ENCODE data around the gene PIGK. TPM values are rescaled to one million over a fixed set of nuclear protein-coding genes. Genes with fewer than 3 reads are reported as not detected.

PIGK gene
- total and polyA plus RNA-seq, 10 of the 15 experiments (the other 5 are each of a cell fraction or from before 2014, with no cell fraction given) = 9.1 to 27.4 (median 16.9) TPM

DNA sequence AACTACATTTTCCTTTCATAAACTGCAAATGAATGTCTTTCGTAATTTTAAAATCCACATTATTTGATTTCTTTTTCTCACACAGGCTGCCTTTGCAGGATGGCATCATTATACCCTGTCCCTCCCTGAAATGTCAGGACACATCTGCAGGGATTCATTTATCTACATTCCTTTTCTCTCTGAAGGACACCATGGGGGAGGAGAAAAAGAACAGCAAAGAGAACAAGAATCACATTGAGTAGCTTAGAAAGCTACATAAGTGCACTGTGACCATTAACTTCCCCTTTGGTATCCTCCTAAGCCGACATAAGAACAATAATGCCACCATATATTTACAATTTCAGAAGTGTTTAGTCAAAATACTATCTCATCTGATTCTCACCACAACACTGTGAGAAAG is 129.5 kb downstream of the PIGK start:
- TF ChIP-seq HDAC2 (IDR thresholded peaks at IDR 0.05) = no peak
- SMC1A ChIA-PET (ENCODE audit: uncharacterized antibody, unreplicated experiment) = no interaction called here
- Histone ChIP-seq H3K27me3 (replicated peaks in 1 of 2; ENCODE audit: control insufficient read depth in 2 of 2, insufficient read depth in 2 of 2, low read length in 1 of 2) (no peaks in the 10 kb centered on the region), H3K27ac (ENCODE audit: control insufficient read depth, insufficient read depth) (no peak overlapping the region), H3K79me2 (ENCODE audit: control insufficient read depth, insufficient read depth, low read length) (no peaks in the 10 kb centered on the region), H3K4me2 (ENCODE audit: control insufficient read depth, insufficient read depth) (no peak overlapping the region), H3K4me1 (ENCODE audit: control insufficient read depth, insufficient read depth, low read length) (no peaks in the 10 kb centered on the region), H3K9me3 (replicated peaks; ENCODE audit: control insufficient read depth, insufficient read depth, low read length) (no peaks in the 10 kb centered on the region), H3K9ac (ENCODE audit: control insufficient read depth, insufficient read depth, low read length) (no peak overlapping the region), H4K20me1 (ENCODE audit: control insufficient read depth, insufficient read depth) (no peaks in the 10 kb centered on the region), H3K36me3 (ENCODE audit: control insufficient read depth in 2 of 2, insufficient read depth in 2 of 2, low read length in 1 of 2) (no peaks in the 10 kb centered on the region), H3K4me3 (no peak overlapping the region), H2AFZ (ENCODE audit: control insufficient read depth, low read depth, low read length) (no peak overlapping the region)
- no TSS peak for BruUV-seq (replicated peaks)
- no peak for FAIRE-seq
- DNase-seq (ENCODE audit: low read depth, low spot score) = no peak
- 18% methylated on average over 2 of the region's 2 CpGs for WGBS (ENCODE audit: insufficient coverage, insufficient replicate concordance, low lambda C conversion rate, missing lambda C conversion rate)
- in situ Hi-C loops (cut with MboI) (no loop called here), intact Hi-C loops (cut with micrococcal nuclease; ENCODE audit: unreplicated experiment) (no loop called here)
- POLR2A ChIA-PET = interaction anchor here (0.6 kb wide), 1 partner anchor 1956 kb away, joined by 6 read pairs; the partner anchor contains the start of gene LHX8
- ATAC-seq = no peak
- CTCF ChIA-PET = interaction anchor here (0.6 to 0.8 kb wide), 2 partner anchors 32 to 944 kb away, joined by 3 read pairs; no protein-coding TSS in a partner anchor
- RAD21 ChIA-PET (ENCODE audit: unreplicated experiment) = no interaction called here

- no TSS peak for BruUV-seq (replicated peaks)
- CTCF ChIA-PET = interaction anchor here (0.7 kb wide), 1 partner anchor 528 kb away, joined by 3 read pairs; no protein-coding TSS in a partner anchor
Measured at GRCh38 chr1:77085109-77085508, 134.1 kb downstream of the PIGK start.

More at GRCh38 chr1:77085109-77085508, 134.1 kb downstream of the PIGK start:
- H3K9me3 ChIP-seq (replicated peaks; ENCODE audit: control insufficient read depth, insufficient read depth, low read length) = no peaks in the 10 kb centered on the region
- H3K9ac ChIP-seq (ENCODE audit: control insufficient read depth, insufficient read depth, low read length) = no peak overlapping the region
- H3K27ac ChIP-seq (ENCODE audit: control insufficient read depth, insufficient read depth) = no peak overlapping the region
- H3K4me3 ChIP-seq = no peak overlapping the region
- H2AFZ ChIP-seq (ENCODE audit: control insufficient read depth, low read depth, low read length) = no peak overlapping the region
- 90% methylated on average over 1 of the region's 1 CpG for WGBS (ENCODE audit: insufficient coverage, insufficient replicate concordance, low lambda C conversion rate, missing lambda C conversion rate)
- SMC1A ChIA-PET (ENCODE audit: uncharacterized antibody, unreplicated experiment) = interaction anchor here (1.1 to 1.2 kb wide), 2 partner anchors 9 to 137 kb away, joined by 4 to 6 read pairs; no protein-coding TSS in a partner anchor
- RAD21 ChIA-PET (ENCODE audit: unreplicated experiment) = no interaction called here
- in situ Hi-C loops (cut with MboI) (no loop called here), intact Hi-C loops (cut with micrococcal nuclease; ENCODE audit: unreplicated experiment) (no loop called here)
- no peaks in the 10 kb centered on the region for H3K79me2 ChIP-seq (ENCODE audit: control insufficient read depth, insufficient read depth, low read length)
- no peaks in the 10 kb centered on the region for H4K20me1 ChIP-seq (ENCODE audit: control insufficient read depth, insufficient read depth)
- H3K4me2 ChIP-seq (ENCODE audit: control insufficient read depth, insufficient read depth) = no peak overlapping the region
- no peak for DNase-seq (ENCODE audit: low read depth, low spot score)
- TF ChIP-seq, protein P1, sequence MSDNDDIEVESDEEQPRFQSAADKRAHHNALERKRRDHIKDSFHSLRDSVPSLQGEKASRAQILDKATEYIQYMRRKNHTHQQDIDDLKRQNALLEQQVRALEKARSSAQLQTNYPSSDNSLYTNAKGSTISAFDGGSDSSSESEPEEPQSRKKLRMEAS (IDR thresholded peaks at IDR 0.05; ENCODE audit: low read depth, low read length) = no peak
- TF ChIP-seq PAX5 (IDR thresholded peaks at IDR 0.05; ENCODE audit: borderline replicate concordance, low read depth, low read length) (no peak), POLR2AphosphoS2 (IDR thresholded peaks at IDR 0.05; ENCODE audit: low read depth, low read length) (no peak)
- H3K36me3 ChIP-seq (ENCODE audit: control insufficient read depth in 2 of 2, insufficient read depth in 2 of 2, low read length in 1 of 2) = no peaks in the 10 kb centered on the region
- H3K27me3 ChIP-seq (replicated peaks in 1 of 2; ENCODE audit: control insufficient read depth in 2 of 2, insufficient read depth in 2 of 2, low read length in 1 of 2) = no peaks in the 10 kb centered on the region; a peak in 1 of 4 replicates
- POLR2A ChIA-PET = interaction anchor here (0.6 kb wide), 1 partner anchor 485 kb away, joined by 5 read pairs; no protein-coding TSS in a partner anchor
- no peak for FAIRE-seq
- no peaks in the 10 kb centered on the region for H3K4me1 ChIP-seq (ENCODE audit: control insufficient read depth, insufficient read depth, low read length)
- ATAC-seq = no peak

Data from GM12878 (cell line).